Smooth muscle cell (in vitro differentiated cells): ENCODE data around the gene CEMIP. TPM values are rescaled to one million over a fixed set of nuclear protein-coding genes. Genes with fewer than 3 reads are reported as not detected.

Source experiments
- DNase-seq: peaks from one replicate; lab custom pipeline; 2025; ENCODE audit not compliant: unreplicated experiment; lab: John Stamatoyannopoulos, UW
- H2AFZ ChIP-seq: fragments of 200-600 bp; sonication (generic); 2 replicates; pipeline ENCODE4 v1.6.0; 2016; ENCODE audit warnings: antibody characterized with exemption, low read depth, mild to moderate bottlenecking
- H3F3A ChIP-seq: fragments of 200-600 bp; sonication (generic); 2 replicates; pipeline ENCODE4 v1.6.0; 2017; ENCODE audit warnings: antibody characterized with exemption, low read depth
- H3K27ac ChIP-seq: fragments of 200-600 bp; sonication (generic); 2 replicates; pipeline ENCODE4 v1.5.1; 2016; ENCODE audit warnings: low read depth, mild to moderate bottlenecking
- H3K27me3 ChIP-seq: fragments of 200-600 bp; sonication (generic); 2 replicates; pipeline ENCODE4 v1.6.1; 2016; ENCODE audit warnings: low read depth, mild to moderate bottlenecking
- H3K36me3 ChIP-seq: fragments of 200-600 bp; sonication (generic); 2 replicates; pipeline ENCODE4 v1.5.1; 2016; ENCODE audit warnings: low read depth
- H3K4me1 ChIP-seq: fragments of 200-600 bp; sonication (generic); 2 replicates; pipeline ENCODE4 v1.5.1; 2016; ENCODE audit warnings: low read depth
- H3K4me2 ChIP-seq: fragments of 200-600 bp; sonication (generic); 2 replicates; pipeline ENCODE4 v1.6.0; 2016; ENCODE audit warnings: mild to moderate bottlenecking
- H3K4me3 ChIP-seq: fragments of 200-600 bp; sonication (generic); 2 replicates; pipeline ENCODE4 v1.5.1; 2016; ENCODE audit warnings: mild to moderate bottlenecking
- H3K79me2 ChIP-seq: fragments of 200-600 bp; sonication (generic); 2 replicates; pipeline ENCODE4 v1.6.0; 2016; ENCODE audit warnings: low read depth, mild to moderate bottlenecking
- H3K9ac ChIP-seq: fragments of 200-600 bp; sonication (generic); 2 replicates; pipeline ENCODE4 v1.6.0; 2016; ENCODE audit warnings: low read depth
- H3K9me3 ChIP-seq: fragments of 200-600 bp; sonication (generic); replicated peaks from 2 replicates; pipeline ENCODE4 v1.5.1; 2016; ENCODE audit warnings: low read depth
- H4K20me1 ChIP-seq: fragments of 200-600 bp; sonication (generic); 2 replicates; pipeline ENCODE4 v1.6.0; 2016; ENCODE audit warnings: low read depth
- CTCF ChIP-seq: fragments of 200-600 bp; sonication (generic); IDR thresholded peaks from 2 replicates; pipeline ENCODE4 v1.5.1; 2017; ENCODE audit warnings: borderline replicate concordance, mild to moderate bottlenecking, antibody characterized with exemption; ENCODE audit not compliant: insufficient read depth, poor library complexity, severe bottlenecking
- WGBS: methylation state at CpG from one replicate; pipeline ENCODE4 v1.1.7; 2016; ENCODE audit warnings: low lambda C conversion rate; 5-methylcytosine and 5-hydroxymethylcytosine counted together
- polyA plus RNA-seq: library from polyadenylated mRNA; unstranded; fragments of >200 nt; fragmentation: Nextera tagmentation; extraction: Ambion mirVana; gene quantifications from 2 replicates; pipeline ENCODE4 v1.2.1, GENCODE V29; 2016
- total RNA-seq: library from RNA; depleted of rRNA; stranded (reverse); fragments of >200 nt; gene quantifications from 2 replicates; pipeline ENCODE4 v1.2.3, GENCODE V29; 2014

The CEMIP gene
- total and polyA plus RNA-seq, 2 experiments from 2014 or later: 1.9 TPM

- DNase-seq: no peak
- no peaks in the 10 kb centered on the region for H3K79me2 ChIP-seq
- H2AFZ ChIP-seq: no peak overlapping the region
- no peaks in the 10 kb centered on the region for H3F3A ChIP-seq
- no peaks in the 10 kb centered on the region for H3K4me1 ChIP-seq
- no peak overlapping the region for H3K9ac ChIP-seq
- no peak for TF ChIP-seq CTCF
- no peaks in the 10 kb centered on the region for H3K9me3 ChIP-seq
- H4K20me1 ChIP-seq: no peaks in the 10 kb centered on the region
- no peak overlapping the region for H3K4me3 ChIP-seq
- H3K4me2 ChIP-seq: no peak overlapping the region
- no peaks in the 10 kb centered on the region for H3K36me3 ChIP-seq
- no peak overlapping the region for H3K27ac ChIP-seq
- H3K27me3 ChIP-seq: no peaks in the 10 kb centered on the region
- 94% methylated on average over 8 of the region's 8 CpGs for WGBS
These were observed 25.2 kb upstream of the CEMIP start for GRCh38 chr15:80754014-80754413.

- Histone ChIP-seq H3K79me2 (no peaks in the 10 kb centered on the region), H3K4me3 (no peak overlapping the region), H3K36me3 (no peaks in the 10 kb centered on the region), H3K27me3 (no peaks in the 10 kb centered on the region), H4K20me1 (no peaks in the 10 kb centered on the region), H3F3A (no peaks in the 10 kb centered on the region), H3K4me2 (no peak overlapping the region), H2AFZ (no peak overlapping the region), H3K27ac (no peak overlapping the region), H3K9ac (no peak overlapping the region), H3K9me3 (no peaks in the 10 kb centered on the region), H3K4me1 (no peaks in the 10 kb centered on the region)
- 80% methylated on average over 3 of the region's 3 CpGs for WGBS
- no peak for DNase-seq
- no peak for TF ChIP-seq CTCF
These were observed 23.3 kb upstream of the CEMIP start for GRCh38 chr15:80755885-80756284.

- no peaks in the 10 kb centered on the region for H3K79me2 ChIP-seq
- no peaks in the 10 kb centered on the region for H3K9me3 ChIP-seq
- TF ChIP-seq CTCF: no peak
- H3F3A ChIP-seq: no peaks in the 10 kb centered on the region
- no peak overlapping the region for H3K4me2 ChIP-seq
- no peak overlapping the region for H3K9ac ChIP-seq
- no peak overlapping the region for H2AFZ ChIP-seq
- no peak for DNase-seq
- H3K27me3 ChIP-seq: no peaks in the 10 kb centered on the region
- no peaks in the 10 kb centered on the region for H4K20me1 ChIP-seq
- WGBS: 83% methylated on average over 6 of the region's 6 CpGs
- H3K4me1 ChIP-seq: no peaks in the 10 kb centered on the region
- H3K27ac ChIP-seq: no peak overlapping the region
- no peaks in the 10 kb centered on the region for H3K36me3 ChIP-seq
- no peak overlapping the region for H3K4me3 ChIP-seq
These were observed 20.9 kb upstream of the CEMIP start for GRCh38 chr15:80758130-80758745.

- DNase-seq: no peak
- TF ChIP-seq CTCF: no peak
- H3K27me3 ChIP-seq: no peaks in the 10 kb centered on the region
- no peaks in the 10 kb centered on the region for H3K36me3 ChIP-seq
- no peaks in the 10 kb centered on the region for H3K4me1 ChIP-seq
- no peak overlapping the region for H2AFZ ChIP-seq
- H3K79me2 ChIP-seq: no peaks in the 10 kb centered on the region
- no peak overlapping the region for H3K4me2 ChIP-seq
- no peaks in the 10 kb centered on the region for H3K9me3 ChIP-seq
- H3K27ac ChIP-seq: no peak overlapping the region
- no peak overlapping the region for H3K4me3 ChIP-seq
- H3F3A ChIP-seq: no peaks in the 10 kb centered on the region
- no peaks in the 10 kb centered on the region for H4K20me1 ChIP-seq
- 67% methylated on average over 4 of the region's 4 CpGs for WGBS
- H3K9ac ChIP-seq: no peak overlapping the region
These were observed 18.2 kb upstream of the CEMIP start for GRCh38 chr15:80760960-80761359.
